ACHN (cell line): ENCODE measurements around the gene SERP2.

ENCODE experiments used
- DNase-seq: peaks from one replicate; pipeline ENCODE4 v3.0.0-alpha.2; 2015
- in situ Hi-C: cut with HindIII; loops from 2 replicates; pipeline ENCODE4 v1.10.0; 2017; ENCODE audit warnings: low sequenced_read_pairs, low pct_ligation_motif_present, low pct_unique_long_range_greater_than_20kb

Gene SERP2

DNA sequence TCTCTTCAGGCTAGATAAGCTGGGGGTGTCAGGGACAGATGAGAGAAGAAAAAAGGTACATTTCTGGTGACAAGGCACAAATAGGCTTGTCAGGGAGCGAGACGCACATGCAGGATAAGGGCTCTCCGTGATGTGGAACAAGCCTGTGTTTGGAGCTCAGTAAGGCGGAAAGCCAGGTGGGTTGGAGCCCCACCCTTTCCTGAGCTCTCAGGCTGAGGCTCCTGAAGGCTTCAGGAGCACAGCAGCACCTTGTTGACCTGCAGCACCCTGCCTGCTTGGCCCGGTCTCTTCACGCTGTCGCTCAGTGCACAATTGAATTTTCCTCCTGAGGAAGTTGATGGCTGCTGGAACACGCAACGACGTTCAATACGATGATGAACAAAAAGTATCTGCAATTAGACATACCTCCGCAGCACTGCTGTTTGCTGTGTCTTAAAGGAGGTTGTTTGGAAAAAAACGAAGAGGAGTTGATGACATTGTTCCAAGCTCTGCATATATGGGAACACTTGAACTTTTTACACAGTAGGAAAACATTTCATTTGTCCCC lies 29.3 kb downstream of the SERP2 start:
- no peak for DNase-seq
- in situ Hi-C loops = no loop called here

DNA sequence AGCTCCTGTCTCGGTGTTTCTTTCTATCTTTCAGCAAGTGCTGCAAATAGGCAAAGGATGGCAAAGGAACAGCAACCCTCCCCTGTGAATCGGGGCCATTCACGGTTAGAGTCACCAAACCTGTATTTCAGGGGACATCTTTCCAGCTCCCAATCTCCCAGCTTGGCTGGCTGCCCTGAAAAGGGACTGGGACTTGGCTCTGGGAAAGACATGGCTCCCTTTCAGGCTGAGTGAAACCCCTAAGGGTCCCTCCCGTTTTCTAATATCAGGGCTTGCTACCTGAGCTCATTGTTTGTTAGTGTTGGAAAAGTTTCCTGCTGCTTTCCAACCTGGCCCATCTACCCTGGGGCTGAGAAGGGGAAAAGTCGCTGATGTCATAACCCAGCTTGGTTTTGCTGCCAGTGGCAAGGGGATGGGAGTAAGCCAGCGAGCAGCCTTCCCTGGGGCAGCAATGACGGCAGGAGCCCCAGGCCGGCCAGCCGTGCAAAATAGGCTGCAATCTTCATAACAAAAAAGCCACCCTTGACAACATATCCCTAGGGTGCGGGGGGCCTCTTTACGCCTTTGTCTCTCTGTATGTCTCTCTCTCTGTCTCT lies 29.9 kb downstream of the SERP2 start:
- DNase-seq = no peak
- in situ Hi-C loops = no loop called here

DNA sequence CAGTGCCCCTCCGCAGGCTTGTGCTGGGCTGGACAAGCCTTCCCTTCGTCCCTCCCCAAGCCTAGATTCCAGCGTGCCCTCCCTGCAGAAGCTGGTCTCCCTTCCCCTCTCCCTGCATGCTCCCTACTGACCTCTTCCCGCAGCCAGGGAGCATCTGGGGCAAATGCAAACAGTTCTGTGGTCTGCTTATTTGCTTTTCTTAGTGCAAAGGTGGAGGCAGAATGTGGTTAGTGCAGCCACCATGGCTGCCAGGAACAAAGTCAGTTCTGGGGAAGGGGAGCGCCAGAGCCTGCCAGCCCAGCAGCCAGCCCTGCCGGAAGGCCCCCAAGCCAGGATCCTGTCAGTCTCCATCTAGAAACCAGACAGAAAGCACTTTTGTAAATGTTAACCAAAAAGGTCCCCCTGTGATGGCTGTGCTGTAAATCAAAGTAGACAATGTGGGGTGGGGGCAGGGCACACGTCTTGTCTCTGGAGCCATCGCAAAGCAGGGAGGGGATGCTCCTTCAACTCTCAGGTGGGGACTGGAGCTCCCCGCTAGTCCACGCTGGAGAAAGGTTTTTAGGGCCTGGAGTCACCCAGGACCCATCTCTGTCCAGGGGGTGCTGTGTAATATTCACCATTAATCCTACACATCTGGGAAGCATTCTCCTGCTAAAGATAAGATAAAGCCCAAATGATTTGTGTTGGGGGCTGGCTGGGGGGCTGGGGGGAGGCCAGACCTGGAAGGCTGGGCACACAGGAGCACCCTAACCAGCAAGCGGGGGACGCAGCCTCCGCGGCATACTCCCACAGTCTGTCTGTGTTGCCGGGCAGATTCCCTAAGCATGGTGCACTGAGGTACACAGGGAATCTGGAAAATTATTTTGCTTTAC lies 30.9 kb downstream of the SERP2 start:
- no peak for DNase-seq
- in situ Hi-C loops = no loop called here

- DNase-seq = no peak
- in situ Hi-C loops = no loop called here
These were observed 33.0 kb downstream of the SERP2 start for GRCh38 chr13:44406617-44407016.

- in situ Hi-C loops = no loop called here
- DNase-seq = no peak
These were observed 33.8 kb downstream of the SERP2 start for GRCh38 chr13:44407379-44407778.

DNA sequence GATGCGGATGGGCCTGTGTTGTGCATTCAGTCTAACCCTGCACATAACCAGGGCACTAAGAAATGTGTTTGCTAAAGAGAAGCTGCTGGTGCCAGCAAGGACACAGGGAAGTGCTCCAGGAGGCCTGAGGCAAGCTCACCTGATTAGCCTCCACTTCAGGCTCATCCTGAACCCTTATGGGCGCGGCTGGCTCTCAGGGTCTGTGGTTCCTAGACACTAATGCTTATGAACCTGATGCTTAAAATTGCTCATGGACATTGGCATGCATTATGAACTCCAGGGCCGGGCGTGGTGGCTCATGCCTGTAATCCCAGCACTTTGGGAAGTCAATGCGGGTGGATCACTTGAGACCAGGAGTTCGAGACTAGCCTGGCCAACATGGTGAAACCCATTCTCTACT lies 34.3 kb downstream of the SERP2 start:
- in situ Hi-C loops = no loop called here
- DNase-seq = no peak

DNA sequence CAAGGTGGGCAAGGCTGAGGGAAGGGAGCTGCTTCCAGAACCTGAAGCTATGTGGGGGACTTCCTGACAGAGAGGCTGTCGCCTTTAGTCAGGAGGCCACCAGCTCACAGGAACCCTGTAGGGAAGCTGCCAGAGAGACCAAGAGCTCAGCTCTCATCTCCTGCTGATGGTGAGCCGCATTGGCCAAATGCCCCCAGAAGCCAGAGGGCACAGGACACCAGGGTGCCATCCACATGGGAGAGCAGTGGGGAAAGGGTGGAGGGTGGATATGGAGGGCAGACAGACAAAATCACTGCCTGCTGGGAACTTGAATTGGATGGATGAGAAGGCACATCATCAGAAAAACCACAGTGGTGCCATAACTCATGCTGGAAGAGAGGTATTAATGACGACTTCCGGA lies 36.0 kb downstream of the SERP2 start:
- in situ Hi-C loops = no loop called here
- DNase-seq = no peak

DNA sequence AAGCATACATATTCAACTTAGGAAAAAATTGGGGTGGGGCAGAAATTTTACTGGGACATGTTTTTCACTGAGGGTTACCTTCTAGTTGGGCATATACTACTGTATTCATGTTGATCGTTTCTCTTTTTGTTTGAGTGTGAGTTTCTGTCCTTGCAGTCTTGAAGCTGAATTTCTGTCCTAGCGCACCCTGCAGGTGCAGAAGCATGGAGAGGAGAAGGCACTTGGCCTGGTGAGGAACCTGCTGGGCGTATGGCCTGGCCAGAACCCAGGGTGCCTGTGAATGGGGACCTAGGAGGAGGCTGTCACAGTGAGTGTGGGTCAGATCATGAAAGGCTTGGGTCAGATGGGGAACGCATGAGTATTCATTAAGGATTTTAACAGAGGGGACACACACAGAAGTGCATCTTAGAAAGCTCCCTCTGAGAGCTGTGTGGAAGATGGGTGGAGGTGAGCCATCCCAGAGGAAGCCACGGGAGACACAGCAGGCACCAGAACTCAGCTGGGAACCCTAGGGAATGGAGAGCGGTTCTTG lies 36.8 kb downstream of the SERP2 start:
- in situ Hi-C loops = no loop called here
- DNase-seq = no peak

- in situ Hi-C loops = no loop called here
- no peak for DNase-seq
These were observed 38.2 kb downstream of the SERP2 start for GRCh38 chr13:44411841-44412240.

DNA sequence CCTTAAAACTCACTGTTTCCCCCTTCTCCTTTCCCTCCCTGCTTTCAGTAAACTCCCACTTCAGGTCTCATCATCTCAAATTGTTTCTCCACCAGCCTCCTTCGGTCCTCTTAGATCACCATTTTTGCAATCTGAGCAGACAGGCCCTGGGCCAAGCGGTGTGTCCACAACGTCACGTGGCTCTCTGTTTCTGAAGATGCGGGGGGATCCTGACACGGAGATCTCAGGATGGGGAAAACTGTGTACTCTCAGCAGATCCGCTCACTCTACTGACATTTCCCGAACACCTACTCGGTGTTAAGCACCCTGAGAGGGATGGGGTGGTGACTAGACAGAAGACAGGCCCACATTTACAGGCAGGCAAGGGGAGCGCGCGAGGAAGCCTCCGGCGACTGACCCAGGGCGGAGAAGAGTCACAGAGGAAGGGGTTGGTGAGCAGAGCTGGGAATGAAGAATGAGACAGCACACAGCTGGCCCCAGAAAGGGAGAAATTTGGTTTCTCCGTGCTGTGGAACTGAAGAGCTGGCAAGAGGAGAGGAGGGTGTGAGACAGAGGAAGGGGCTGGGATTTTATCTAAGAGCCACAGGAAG lies 38.8 kb downstream of the SERP2 start:
- DNase-seq = no peak
- in situ Hi-C loops = no loop called here

- DNase-seq = no peak
- in situ Hi-C loops = no loop called here
These were observed 39.5 kb downstream of the SERP2 start for GRCh38 chr13:44413095-44413494.

DNA sequence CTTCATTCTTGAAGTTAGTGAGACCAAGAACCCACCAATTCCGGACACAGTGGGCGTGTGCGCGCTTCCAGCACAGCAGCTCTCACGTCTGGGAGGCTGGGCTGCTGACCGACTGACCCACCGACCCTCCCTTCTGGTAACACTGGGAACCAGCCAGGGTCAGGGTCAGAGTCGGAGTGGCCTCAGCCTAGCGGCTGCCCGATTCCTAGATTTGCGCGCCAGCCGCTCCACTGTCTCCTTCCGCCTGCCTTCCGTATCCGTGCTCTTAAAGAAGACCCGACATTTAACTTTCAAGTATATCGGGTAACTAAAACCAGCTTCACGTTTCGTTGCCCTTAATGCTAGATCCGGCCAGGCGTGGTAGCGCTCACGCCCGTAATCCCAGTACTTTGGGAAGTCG lies 41.1 kb downstream of the SERP2 start:
- DNase-seq = no peak
- in situ Hi-C loops = no loop called here

GRCh38 chr13:44415815-44416214 lies 42.2 kb downstream of the SERP2 start:
- DNase-seq = no peak
- in situ Hi-C loops = no loop called here

DNA sequence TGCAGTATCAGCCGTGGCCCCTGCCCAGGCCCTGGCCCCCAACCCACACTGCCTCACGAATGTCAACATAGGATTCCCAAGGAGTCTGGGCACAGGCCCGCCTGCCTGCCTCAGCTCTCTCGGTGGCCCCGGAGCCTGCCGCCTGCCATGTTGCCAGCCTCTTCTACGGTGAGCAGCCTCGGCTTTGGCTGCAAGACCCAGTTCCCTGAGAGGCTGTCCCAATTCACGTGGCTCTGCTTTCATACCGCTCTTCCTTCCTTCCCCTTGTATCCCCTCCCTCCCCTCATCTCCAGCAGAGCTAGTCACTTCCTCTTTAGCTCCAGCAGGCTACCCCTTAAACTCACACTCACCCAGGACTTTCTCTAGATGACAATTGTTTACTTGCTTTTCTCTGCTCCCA lies 42.7 kb downstream of the SERP2 start:
- in situ Hi-C loops = no loop called here

DNA sequence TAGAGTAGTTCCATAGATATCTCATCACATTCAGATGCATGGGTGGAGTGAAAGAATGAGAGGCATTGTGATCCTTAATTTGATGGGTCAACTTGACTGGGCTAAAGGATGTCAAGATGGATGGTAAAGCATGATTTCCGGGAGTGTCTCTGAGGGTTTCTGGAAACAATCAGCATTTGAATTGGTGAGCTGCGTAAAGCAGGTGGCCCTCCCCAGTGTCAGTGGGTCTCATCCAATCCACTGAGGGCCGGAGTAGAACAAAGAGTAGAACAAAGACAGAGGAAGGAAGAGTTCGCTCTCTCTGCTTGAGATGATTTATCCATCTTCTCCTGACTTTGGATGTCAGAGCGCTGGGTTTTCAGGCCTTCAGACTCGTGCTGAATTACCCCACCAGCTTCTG lies 43.1 kb downstream of the SERP2 start:
- in situ Hi-C loops = no loop called here
- no peak for DNase-seq

More for the DNA sequence above, 42.7 kb downstream of the SERP2 start:
- DNase-seq = no peak

DNA sequence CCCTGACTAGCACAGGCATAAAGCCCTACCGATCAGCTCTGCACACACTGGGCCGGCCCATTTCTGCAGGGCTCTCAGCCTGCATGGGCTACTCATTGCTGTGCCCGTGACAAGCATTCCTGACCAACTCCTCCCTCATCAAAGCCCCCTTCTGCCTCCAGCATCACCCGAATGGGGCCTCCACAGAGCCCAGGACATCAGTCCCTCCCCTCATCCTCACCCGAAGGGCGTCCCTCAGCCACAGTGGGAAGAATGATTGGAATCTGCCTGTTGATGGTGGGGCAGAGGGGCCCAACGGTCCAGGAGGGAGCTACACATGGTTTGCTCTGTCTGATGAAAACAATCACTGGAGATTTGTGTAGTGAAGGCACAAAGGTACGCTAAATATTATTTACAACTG lies 43.8 kb downstream of the SERP2 start:
- in situ Hi-C loops = no loop called here
- no peak for DNase-seq

DNA sequence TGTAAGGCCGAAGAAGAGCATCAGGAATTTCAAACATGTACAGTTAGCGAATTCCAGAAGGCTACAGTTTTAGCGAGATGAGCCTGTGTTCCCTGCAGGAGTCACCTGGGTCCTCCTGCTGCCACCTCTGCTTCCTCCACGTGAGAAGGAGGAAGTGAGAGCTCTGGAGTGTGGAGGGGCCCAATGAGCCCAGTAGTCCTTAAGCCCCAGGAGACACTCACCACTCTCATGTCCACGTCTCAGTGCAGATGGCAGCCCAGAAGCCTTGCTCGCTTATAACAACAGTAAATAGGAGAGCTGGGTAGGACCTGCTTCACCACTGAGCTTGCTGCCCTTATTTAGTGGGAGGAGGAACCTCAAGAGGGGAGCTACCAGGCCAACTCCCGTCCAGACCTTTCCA lies 44.3 kb downstream of the SERP2 start:
- in situ Hi-C loops = no loop called here
- DNase-seq = no peak

- no peak for DNase-seq
- in situ Hi-C loops = no loop called here
These were observed 47.0 kb downstream of the SERP2 start for GRCh38 chr13:44420376-44421220.
